Activated CD8-positive, alpha-beta memory T cell treated with anti-CD3 and anti-CD28 coated beads, Interleukin-2, amount 50 U/mL, for 24 hours (primary cell): ENCODE results near the gene HACD2.

ENCODE experiments used
- DNase-seq: peaks from one replicate; pipeline ENCODE4 v3.0.0-alpha.2; 2020; ENCODE audit errors: extremely low read depth

The HACD2 gene

GRCh38 chr3:123571264-123571972, 13.4 kb downstream of the HACD2 start:
- no peak for DNase-seq

- DNase-seq, result no peak
Measured at GRCh38 chr3:123568875-123569274, 16.0 kb downstream of the HACD2 start.

GRCh38 chr3:123568034-123568433, 16.8 kb downstream of the HACD2 start:
- DNase-seq, result no peak

- DNase-seq, result no peak
Measured at GRCh38 chr3:123564056-123564455, 20.8 kb downstream of the HACD2 start.

- DNase-seq, result no peak
Measured at GRCh38 chr3:123562547-123562946, 22.3 kb downstream of the HACD2 start.

GRCh38 chr3:123561188-123561587, 23.7 kb downstream of the HACD2 start:
- DNase-seq, result no peak

GRCh38 chr3:123559040-123559861, 25.6 kb downstream of the HACD2 start:
- DNase-seq, result no peak

- no peak for DNase-seq
Measured at GRCh38 chr3:123553536-123553935, 31.3 kb downstream of the HACD2 start.

GRCh38 chr3:123552768-123553167, 32.1 kb downstream of the HACD2 start:
- DNase-seq, result no peak

- no peak for DNase-seq
Measured at GRCh38 chr3:123552095-123552714, 32.6 kb downstream of the HACD2 start.

- no peak for DNase-seq
Measured at GRCh38 chr3:123547881-123548519, 36.9 kb downstream of the HACD2 start.

- no peak for DNase-seq
Measured at GRCh38 chr3:123546133-123546755, 38.6 kb downstream of the HACD2 start.

GRCh38 chr3:123543950-123544349, 40.9 kb downstream of the HACD2 start:
- DNase-seq, result no peak

- no peak for DNase-seq
Measured at GRCh38 chr3:123540285-123540684, 44.6 kb downstream of the HACD2 start.

GRCh38 chr3:123536153-123536895, 48.5 kb downstream of the HACD2 start:
- DNase-seq, result no peak

- DNase-seq, result no peak
Measured at GRCh38 chr3:123535580-123535979, 49.3 kb downstream of the HACD2 start.

- DNase-seq, result no peak
Measured at GRCh38 chr3:123534264-123534663, 50.6 kb downstream of the HACD2 start.

- DNase-seq, result no peak
Measured at GRCh38 chr3:123533554-123534159, 51.2 kb downstream of the HACD2 start.

- no peak for DNase-seq
Measured at GRCh38 chr3:123528130-123528529, 56.7 kb downstream of the HACD2 start.

GRCh38 chr3:123527046-123527445, 57.8 kb downstream of the HACD2 start:
- DNase-seq, result no peak

- DNase-seq, result no peak
Measured at GRCh38 chr3:123526474-123526873, 58.4 kb downstream of the HACD2 start.
